SH-SY5Y (cell line): ENCODE measurements around the gene RNF121.

Experiments used
- GATA2 ChIP-seq: IDR thresholded peaks from 2 replicates; pipeline ENCODE4 v1.6.1; 2011; ENCODE audit warnings: mild to moderate bottlenecking, low read depth, low read length
- GATA3 ChIP-seq: IDR thresholded peaks from 2 replicates; pipeline ENCODE4 v1.6.1; 2011; ENCODE audit warnings: low read depth, mild to moderate bottlenecking, low read length, moderate library complexity

- TF ChIP-seq GATA2 (no peak), GATA3 (no peak)
Observed at GRCh38 chr11:72002841-72003775, 74.3 kb downstream of the RNF121 start.
